HEK293 (cell line): ENCODE results near the gene RBBP8NL.

Experiments used
- CTCF ChIA-PET: fragments of 350-600 bp; formaldehyde crosslinking; extraction: SDS; loops from one replicate; lab custom pipeline; 2021; ENCODE audit warnings: antibody characterized with exemption; lab: Yijun Ruan, JAX
- POLR2A ChIA-PET: fragments of 300-600 bp; formaldehyde crosslinking; extraction: SDS; loops from one replicate; lab custom pipeline; 2020; ENCODE audit warnings: antibody characterized with exemption, inconsistent platforms; lab: Yijun Ruan, JAX
- H3K27ac ChIP-seq: fragments of 200-500 bp; sonication (Bioruptor generic); 2 replicates; pipeline ENCODE4 v1.5.1; 2014; ENCODE audit warnings: low read depth, low read length, control low read depth, inconsistent platforms; ENCODE audit errors: extremely low read depth
- H3K36me3 ChIP-seq, 2 experiments: fragments of 200-500 bp in 1 of 2; sonication (Bioruptor generic) in 1 of 2; 1 replicate in 1 of 2; 2 replicates in 1 of 2; pipeline ENCODE4 v1.5.1; 2014 to 2017; ENCODE audit warnings: inconsistent platforms in 2 of 2, low read length in 2 of 2; ENCODE audit not compliant: control insufficient read depth in 2 of 2, insufficient read depth in 1 of 2
- H3K4me1 ChIP-seq: fragments of 200-500 bp; sonication (Bioruptor generic); 2 replicates; pipeline ENCODE4 v1.5.1; 2014; ENCODE audit warnings: mild to moderate bottlenecking, low read length, inconsistent platforms; ENCODE audit not compliant: control insufficient read depth, insufficient read depth
- H3K4me3 ChIP-seq: 2 replicates; pipeline ENCODE4 v1.5.1; 2011; ENCODE audit warnings: low read depth, mild to moderate bottlenecking, control low read depth, low read length, moderate library complexity
- H3K9me3 ChIP-seq: fragments of 200-500 bp; sonication (Bioruptor generic); 2 replicates; pipeline ENCODE4 v1.5.1; 2014; ENCODE audit warnings: low read depth, low read length, inconsistent platforms; ENCODE audit not compliant: control insufficient read depth, insufficient read depth
- KLF17 ChIP-seq: fragments of 450-650 bp; formaldehyde crosslinking; IDR thresholded peaks from 2 replicates; pipeline ENCODE4 v1.5.1; 2016; ENCODE audit warnings: missing biosample characterization, missing genetic modification characterization
- PBX3 ChIP-seq: sonication (generic); formaldehyde crosslinking; IDR thresholded peaks from 2 replicates; pipeline ENCODE4 v1.8.1; 2022; ENCODE audit warnings: mild to moderate bottlenecking, moderate library complexity, missing genetic modification reagents
- PRDM6 ChIP-seq: fragments of 450-650 bp; formaldehyde crosslinking; IDR thresholded peaks from 2 replicates; pipeline ENCODE4 v1.5.1; 2017; ENCODE audit warnings: missing biosample characterization, missing genetic modification characterization
- REPIN1 ChIP-seq: fragments of 450-650 bp; formaldehyde crosslinking; IDR thresholded peaks from 2 replicates; pipeline ENCODE4 v1.5.1; 2017; ENCODE audit warnings: missing biosample characterization, missing genetic modification characterization, low read depth
- REST ChIP-seq: fragments of 450-650 bp; formaldehyde crosslinking; IDR thresholded peaks from 2 replicates; pipeline ENCODE4 v1.5.1; 2016; ENCODE audit warnings: missing biosample characterization, missing genetic modification characterization
- SALL2 ChIP-seq: fragments of 450-650 bp; formaldehyde crosslinking; IDR thresholded peaks from 2 replicates; pipeline ENCODE4 v1.5.0; 2017; ENCODE audit warnings: missing biosample characterization, mild to moderate bottlenecking, missing genetic modification characterization, borderline replicate concordance
- SCRT1 ChIP-seq: fragments of 450-650 bp; formaldehyde crosslinking; IDR thresholded peaks from 2 replicates; pipeline ENCODE4 v1.5.1; 2016; ENCODE audit warnings: missing biosample characterization, missing genetic modification characterization, borderline replicate concordance
- SCRT2 ChIP-seq: fragments of 450-650 bp; formaldehyde crosslinking; IDR thresholded peaks from 2 replicates; pipeline ENCODE4 v1.5.1; 2016; ENCODE audit warnings: missing biosample characterization, missing genetic modification characterization
- ZBTB17 ChIP-seq: fragments of 450-650 bp; formaldehyde crosslinking; IDR thresholded peaks from 2 replicates; pipeline ENCODE4 v1.5.1; 2016; ENCODE audit warnings: missing biosample characterization, missing genetic modification characterization
- ZNF133 ChIP-seq: fragments of 450-650 bp; formaldehyde crosslinking; IDR thresholded peaks from 2 replicates; pipeline ENCODE4 v1.5.1; 2016; ENCODE audit warnings: missing biosample characterization, missing genetic modification characterization
- ZNF148 ChIP-seq: fragments of 450-650 bp; formaldehyde crosslinking; IDR thresholded peaks from 2 replicates; pipeline ENCODE4 v1.5.0; 2017; ENCODE audit warnings: missing biosample characterization, missing genetic modification characterization, borderline replicate concordance
- ZNF155 ChIP-seq: fragments of 450-650 bp; formaldehyde crosslinking; IDR thresholded peaks from 2 replicates; pipeline ENCODE4 v1.5.1; 2016; ENCODE audit warnings: missing biosample characterization, missing genetic modification characterization
- ZNF157 ChIP-seq: fragments of 450-650 bp; formaldehyde crosslinking; IDR thresholded peaks from 2 replicates; pipeline ENCODE4 v1.5.1; 2016; ENCODE audit warnings: missing biosample characterization, missing genetic modification characterization
- ZNF266 ChIP-seq: fragments of 450-650 bp; formaldehyde crosslinking; IDR thresholded peaks from 2 replicates; pipeline ENCODE4 v1.5.1; 2016; ENCODE audit warnings: missing biosample characterization, missing genetic modification characterization, low read depth
- ZNF280C ChIP-seq: fragments of 450-650 bp; formaldehyde crosslinking; IDR thresholded peaks from 2 replicates; pipeline ENCODE4 v1.5.1; 2016; ENCODE audit warnings: missing biosample characterization, missing genetic modification characterization
- ZNF362 ChIP-seq: fragments of 450-650 bp; formaldehyde crosslinking; IDR thresholded peaks from 2 replicates; pipeline ENCODE4 v1.5.1; 2016; ENCODE audit warnings: missing biosample characterization, missing genetic modification characterization
- ZNF513 ChIP-seq: fragments of 450-650 bp; IDR thresholded peaks from 2 replicates; pipeline ENCODE4 v1.5.1; 2018; ENCODE audit warnings: missing biosample characterization, missing genetic modification characterization
- ZNF514 ChIP-seq: fragments of 450-650 bp; formaldehyde crosslinking; IDR thresholded peaks from 2 replicates; pipeline ENCODE4 v1.5.1; 2016; ENCODE audit warnings: missing biosample characterization, missing genetic modification characterization
- ZNF544 ChIP-seq: fragments of 450-650 bp; formaldehyde crosslinking; IDR thresholded peaks from 2 replicates; pipeline ENCODE4 v1.5.0; 2017; ENCODE audit warnings: missing biosample characterization, missing genetic modification characterization
- ZNF558 ChIP-seq: fragments of 450-650 bp; formaldehyde crosslinking; IDR thresholded peaks from 2 replicates; pipeline ENCODE4 v1.5.1; 2016; ENCODE audit warnings: missing biosample characterization, missing genetic modification characterization

The RBBP8NL gene

GRCh38 chr20:62381842-62382241, 45.5 kb downstream of the RBBP8NL start (continued):
- TF ChIP-seq ZNF362 (tag by site-specific recombination) (no peak), SCRT2 (tag by site-specific recombination) (no peak), ZNF266 (tag by site-specific recombination) (no peak), ZNF155 (no peak), ZBTB17 (no peak), ZNF148 (tag by site-specific recombination) (0 out of 2 replicates have a peak, but pooled peaks have one; percentile 61), ZNF157 (tag by site-specific recombination) (no peak), ZNF280C (tag by site-specific recombination) (peak; percentile 50; the same call in 1 of the 2 replicates), ZNF513 (tag by site-specific recombination) (peak; percentile 99), SCRT1 (tag by site-specific recombination) (no peak), PRDM6 (tag by site-specific recombination) (no peak), SALL2 (tag by site-specific recombination) (no peak), ZNF514 (tag by site-specific recombination) (peak; percentile 16; the same call in 1 of the 2 replicates)

- Histone ChIP-seq H3K27ac (no peak overlapping the region; the same call in 1 of the 2 replicates), H3K4me1 (no peaks in the 10 kb centered on the region; the same call in 1 of the 2 replicates), H3K4me3 (no peak overlapping the region), H3K36me3 (peaks cover 4 to 15% of the 10 kb centered on the region in 2 experiments; a peak in 2 of 3 replicates), H3K9me3 (no peaks in the 10 kb centered on the region)
- ChIA-PET POLR2A (interaction anchor here (0.7 to 3.4 kb wide), 5 partner anchors 12 to 79 kb away, joined by 3 to 24 read pairs (median 6); no protein-coding TSS in a partner anchor), CTCF (interaction anchor here (0.7 to 1.1 kb wide), 2 partner anchors 79 to 171 kb away, joined by 3 to 5 read pairs; partner anchors contain the start of gene ADRM1)
- TF ChIP-seq ZNF133 (tag by site-specific recombination) (no peak), REPIN1 (tag by site-specific recombination) (no peak), ZNF558 (tag by site-specific recombination) (no peak), REST (no peak), KLF17 (tag by site-specific recombination) (0 out of 2 replicates have a peak, but pooled peaks have one; percentile 21), ZNF544 (tag by site-specific recombination) (no peak), PBX3 (CRISPR knock-in tag) (no peak)
Measured at GRCh38 chr20:62381202-62381797, 46.0 kb downstream of the RBBP8NL start.
